PC-3 (cell line): ENCODE measurements around the gene RASL12.

ENCODE experiments used
- EZH2 ChIP-seq: fragments of 300-600 bp; sonication (generic); IDR thresholded peaks from one replicate; pipeline ENCODE4 v1.6.1; 2017; ENCODE audit warnings: antibody characterized with exemption, mild to moderate bottlenecking, low read length; ENCODE audit not compliant: unreplicated experiment
- EZH2phosphoT487 ChIP-seq: fragments of 300-600 bp; sonication (generic); IDR thresholded peaks from 2 replicates; pipeline ENCODE4 v1.6.1; 2018; ENCODE audit warnings: mild to moderate bottlenecking, antibody characterized with exemption, low read length, borderline replicate concordance
- TF ChIP-seq, protein P1 (sequence below): fragments of 300-600 bp; sonication (generic); conservative IDR thresholded peaks from 2 replicates; pipeline ENCODE4 v1.5.1; 2017; ENCODE audit warnings: antibody characterized with exemption, low read depth, mild to moderate bottlenecking, low read length

DNA sequence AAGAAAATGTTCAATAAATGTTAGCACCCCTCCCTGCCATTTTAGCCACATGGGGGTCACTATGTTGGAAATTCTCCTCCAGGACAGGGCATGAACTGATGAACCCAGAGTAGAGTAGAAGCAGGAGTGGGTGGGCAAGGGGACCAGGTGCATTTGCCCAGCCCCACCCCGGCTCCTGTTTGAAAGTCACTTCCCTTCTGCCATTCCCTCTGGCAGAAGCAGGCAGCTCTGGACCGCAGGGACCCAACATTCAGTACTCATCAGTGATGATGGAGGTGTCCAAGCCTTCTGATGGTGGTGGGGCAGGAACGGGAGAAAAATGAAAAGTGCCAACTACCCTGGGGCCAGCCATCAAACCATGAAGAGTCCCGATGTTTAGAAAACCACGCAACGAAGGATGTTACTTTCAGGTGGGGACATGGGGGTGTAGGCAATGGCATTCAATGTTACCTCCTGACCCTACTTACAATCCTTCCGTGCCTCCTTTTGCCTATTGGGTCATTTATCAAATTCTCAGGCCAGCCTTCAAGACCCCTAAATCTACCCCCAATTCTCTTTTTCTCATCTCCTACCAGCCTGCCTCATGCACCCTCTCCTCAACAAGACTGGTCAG lies 30.0 kb upstream of the RASL12 start:
- TF ChIP-seq, protein P1, sequence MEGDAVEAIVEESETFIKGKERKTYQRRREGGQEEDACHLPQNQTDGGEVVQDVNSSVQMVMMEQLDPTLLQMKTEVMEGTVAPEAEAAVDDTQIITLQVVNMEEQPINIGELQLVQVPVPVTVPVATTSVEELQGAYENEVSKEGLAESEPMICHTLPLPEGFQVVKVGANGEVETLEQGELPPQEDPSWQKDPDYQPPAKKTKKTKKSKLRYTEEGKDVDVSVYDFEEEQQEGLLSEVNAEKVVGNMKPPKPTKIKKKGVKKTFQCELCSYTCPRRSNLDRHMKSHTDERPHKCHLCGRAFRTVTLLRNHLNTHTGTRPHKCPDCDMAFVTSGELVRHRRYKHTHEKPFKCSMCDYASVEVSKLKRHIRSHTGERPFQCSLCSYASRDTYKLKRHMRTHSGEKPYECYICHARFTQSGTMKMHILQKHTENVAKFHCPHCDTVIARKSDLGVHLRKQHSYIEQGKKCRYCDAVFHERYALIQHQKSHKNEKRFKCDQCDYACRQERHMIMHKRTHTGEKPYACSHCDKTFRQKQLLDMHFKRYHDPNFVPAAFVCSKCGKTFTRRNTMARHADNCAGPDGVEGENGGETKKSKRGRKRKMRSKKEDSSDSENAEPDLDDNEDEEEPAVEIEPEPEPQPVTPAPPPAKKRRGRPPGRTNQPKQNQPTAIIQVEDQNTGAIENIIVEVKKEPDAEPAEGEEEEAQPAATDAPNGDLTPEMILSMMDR = no peak
- TF ChIP-seq EZH2 (no peak), EZH2phosphoT487 (no peak)
